Measurements from ENCODE around the gene NCKAP5. TPM values are rescaled to one million over a fixed set of nuclear protein-coding genes. Genes with fewer than 3 reads are reported as not detected.

The NCKAP5 gene
- polyA plus RNA-seq, 2 of the 4 experiments (the other 2 are of a cell fraction) = 3.0 to 4.1 TPM

GRCh38 chr2:132680544-132680943 is 887.7 kb downstream of the NCKAP5 start:
- H3K4me2 ChIP-seq = no peak overlapping the region
- no peak for DNase-seq (ENCODE audit: low read depth in 1 of 2, low spot score in 1 of 2)
- no peak for ATAC-seq
- TF ChIP-seq HOXB13 (CRISPR knock-in tag; IDR thresholded peaks at IDR 0.05; ENCODE audit: low read depth) = no peak
- no peak for TF ChIP-seq ZFP36 (IDR thresholded peaks at IDR 0.05; ENCODE audit: borderline replicate concordance, partially characterized antibody)
- TF ChIP-seq MAFK (IDR thresholded peaks at IDR 0.05; ENCODE audit: partially characterized antibody) = no peak
- no peak for TF ChIP-seq TFCP2L1 (CRISPR knock-in tag; IDR thresholded peaks at IDR 0.05)
- no peak for TF ChIP-seq GATA3 (IDR thresholded peaks at IDR 0.05; ENCODE audit: borderline replicate concordance)
- TF ChIP-seq RCOR1 (IDR thresholded peaks at IDR 0.05; ENCODE audit: low read depth, low read length) = no peak
- no peak for TF ChIP-seq RAD21 (conservative IDR thresholded peaks at IDR 0.05 in 1 of 2, IDR thresholded peaks at IDR 0.05 in 1 of 2)
- no peak for TF ChIP-seq MAX (IDR thresholded peaks at IDR 0.05)
- TF ChIP-seq EHF (CRISPR knock-in tag; IDR thresholded peaks at IDR 0.05) = no peak
- TF ChIP-seq, protein P1, sequence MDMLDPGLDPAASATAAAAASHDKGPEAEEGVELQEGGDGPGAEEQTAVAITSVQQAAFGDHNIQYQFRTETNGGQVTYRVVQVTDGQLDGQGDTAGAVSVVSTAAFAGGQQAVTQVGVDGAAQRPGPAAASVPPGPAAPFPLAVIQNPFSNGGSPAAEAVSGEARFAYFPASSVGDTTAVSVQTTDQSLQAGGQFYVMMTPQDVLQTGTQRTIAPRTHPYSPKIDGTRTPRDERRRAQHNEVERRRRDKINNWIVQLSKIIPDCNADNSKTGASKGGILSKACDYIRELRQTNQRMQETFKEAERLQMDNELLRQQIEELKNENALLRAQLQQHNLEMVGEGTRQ (IDR thresholded peaks at IDR 0.05) = no peak
- FAIRE-seq = no peak
- no peaks in the 10 kb centered on the region for H3K9me3 ChIP-seq
- peaks cover 9% of the 10 kb centered on the region; the same call in 1 of the 3 replicates for H3K4me1 ChIP-seq
- POLR2A ChIA-PET = no interaction called here
- H3K27ac ChIP-seq = no peak overlapping the region
- no peak overlapping the region for H3K4me3 ChIP-seq
- CTCF ChIA-PET = interaction anchor here (0.7 to 1.6 kb wide), 3 partner anchors 13 to 491 kb away, joined by 3 to 4 read pairs (median 4); no protein-coding TSS in a partner anchor
- WGBS (ENCODE audit: missing lambda C conversion rate) = 53% methylated on average over 3 of the region's 3 CpGs

- WGBS (ENCODE audit: missing lambda C conversion rate) = 73% methylated on average over 2 of the region's 2 CpGs
- ATAC-seq = no peak
These were observed 889.8 kb downstream of the NCKAP5 start for GRCh38 chr2:132678483-132678882.

More at GRCh38 chr2:132678483-132678882, 889.8 kb downstream of the NCKAP5 start:
- DNase-seq (ENCODE audit: low read depth in 1 of 2, low spot score in 1 of 2) (no peak), FAIRE-seq (no peak)
- Histone ChIP-seq H3K4me1 (peaks cover 9% of the 10 kb centered on the region; the same call in 1 of the 3 replicates), H3K27ac (no peak overlapping the region), H3K4me2 (no peak overlapping the region), H3K9me3 (no peaks in the 10 kb centered on the region), H3K4me3 (no peak overlapping the region)
- ChIA-PET POLR2A (no interaction called here), CTCF (interaction anchor here (0.8 to 2.5 kb wide), 4 partner anchors 21 to 1102 kb away, joined by 3 to 8 read pairs (median 4); no protein-coding TSS in a partner anchor)
- TF ChIP-seq MYC (IDR thresholded peaks at IDR 0.05; ENCODE audit: borderline replicate concordance, low read length) (no peak), TP53 (CRISPR knock-in tag; IDR thresholded peaks at IDR 0.05) (no peak), CBX8 (IDR thresholded peaks at IDR 0.05) (no peak), RFX5 (IDR thresholded peaks at IDR 0.05) (no peak), ZFP36 (IDR thresholded peaks at IDR 0.05; ENCODE audit: borderline replicate concordance, partially characterized antibody) (no peak), EHF (CRISPR knock-in tag; IDR thresholded peaks at IDR 0.05) (no peak), GATA3 (IDR thresholded peaks at IDR 0.05; ENCODE audit: borderline replicate concordance) (no peak), CHD4 (IDR thresholded peaks at IDR 0.05; ENCODE audit: borderline replicate concordance) (no peak), RARB (CRISPR knock-in tag; IDR thresholded peaks at IDR 0.05) (no peak), FOSB (CRISPR knock-in tag; IDR thresholded peaks at IDR 0.05) (no peak), MAX (IDR thresholded peaks at IDR 0.05) (no peak), PHF8 (IDR thresholded peaks at IDR 0.05; ENCODE audit: borderline replicate concordance, low read depth) (no peak), JUN (IDR thresholded peaks at IDR 0.05) (no peak)
- TF ChIP-seq, protein P1 (IDR thresholded peaks at IDR 0.05) = no peak
- TF ChIP-seq, protein P2, sequence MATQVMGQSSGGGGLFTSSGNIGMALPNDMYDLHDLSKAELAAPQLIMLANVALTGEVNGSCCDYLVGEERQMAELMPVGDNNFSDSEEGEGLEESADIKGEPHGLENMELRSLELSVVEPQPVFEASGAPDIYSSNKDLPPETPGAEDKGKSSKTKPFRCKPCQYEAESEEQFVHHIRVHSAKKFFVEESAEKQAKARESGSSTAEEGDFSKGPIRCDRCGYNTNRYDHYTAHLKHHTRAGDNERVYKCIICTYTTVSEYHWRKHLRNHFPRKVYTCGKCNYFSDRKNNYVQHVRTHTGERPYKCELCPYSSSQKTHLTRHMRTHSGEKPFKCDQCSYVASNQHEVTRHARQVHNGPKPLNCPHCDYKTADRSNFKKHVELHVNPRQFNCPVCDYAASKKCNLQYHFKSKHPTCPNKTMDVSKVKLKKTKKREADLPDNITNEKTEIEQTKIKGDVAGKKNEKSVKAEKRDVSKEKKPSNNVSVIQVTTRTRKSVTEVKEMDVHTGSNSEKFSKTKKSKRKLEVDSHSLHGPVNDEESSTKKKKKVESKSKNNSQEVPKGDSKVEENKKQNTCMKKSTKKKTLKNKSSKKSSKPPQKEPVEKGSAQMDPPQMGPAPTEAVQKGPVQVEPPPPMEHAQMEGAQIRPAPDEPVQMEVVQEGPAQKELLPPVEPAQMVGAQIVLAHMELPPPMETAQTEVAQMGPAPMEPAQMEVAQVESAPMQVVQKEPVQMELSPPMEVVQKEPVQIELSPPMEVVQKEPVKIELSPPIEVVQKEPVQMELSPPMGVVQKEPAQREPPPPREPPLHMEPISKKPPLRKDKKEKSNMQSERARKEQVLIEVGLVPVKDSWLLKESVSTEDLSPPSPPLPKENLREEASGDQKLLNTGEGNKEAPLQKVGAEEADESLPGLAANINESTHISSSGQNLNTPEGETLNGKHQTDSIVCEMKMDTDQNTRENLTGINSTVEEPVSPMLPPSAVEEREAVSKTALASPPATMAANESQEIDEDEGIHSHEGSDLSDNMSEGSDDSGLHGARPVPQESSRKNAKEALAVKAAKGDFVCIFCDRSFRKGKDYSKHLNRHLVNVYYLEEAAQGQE (IDR thresholded peaks at IDR 0.05) = no peak

All from A549 (cell line).